Measurements from ENCODE around the gene ASTN2. TPM values are rescaled to one million over a fixed set of nuclear protein-coding genes. Genes with fewer than 3 reads are reported as not detected.

The ASTN2 gene
- total RNA-seq, 1 donor from 2014 or later: 12.2 TPM

DNA sequence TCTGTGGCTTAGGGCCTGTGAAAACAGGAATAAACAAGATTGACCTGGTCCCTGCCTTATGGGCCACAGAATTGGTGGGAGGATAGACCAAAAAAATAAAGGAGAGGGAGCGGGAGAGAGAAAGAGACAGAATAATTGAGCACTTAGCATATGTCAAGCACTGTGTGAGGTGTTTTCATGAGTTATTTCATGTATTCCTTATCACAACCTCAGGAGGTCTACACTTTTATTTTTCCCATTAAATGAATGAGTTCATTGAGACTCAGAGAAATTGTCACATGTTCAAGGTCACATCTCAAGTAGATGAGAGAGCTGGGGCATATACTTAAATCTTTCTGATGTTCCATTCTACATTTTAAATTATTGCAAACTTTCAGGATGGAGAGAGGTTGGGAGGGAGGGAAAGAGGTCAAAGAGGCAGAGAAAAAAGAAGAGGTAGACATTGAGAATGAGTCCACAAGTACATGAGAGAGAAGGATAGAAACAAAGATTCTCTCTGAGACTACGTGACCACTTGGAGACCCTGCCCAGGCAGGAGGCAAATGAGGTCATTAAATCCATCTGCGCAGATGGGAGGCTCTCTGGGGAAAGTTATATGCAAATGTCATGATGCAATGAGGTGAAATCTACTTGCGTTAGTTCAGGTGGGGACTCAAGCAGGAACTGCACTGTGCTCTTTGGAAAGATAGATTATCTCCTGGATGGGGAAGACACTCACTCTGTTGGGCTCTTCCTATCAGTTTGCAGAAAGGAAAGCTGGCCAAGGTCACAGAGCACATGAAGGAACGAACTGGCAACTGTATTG, 1019.8 kb downstream of the ASTN2 start:
- no peak for DNase-seq (ENCODE audit: low read depth)
- no peaks in the 10 kb centered on the region for H3K36me3 ChIP-seq (ENCODE audit: control insufficient read depth, insufficient read depth, low read length)

DNA sequence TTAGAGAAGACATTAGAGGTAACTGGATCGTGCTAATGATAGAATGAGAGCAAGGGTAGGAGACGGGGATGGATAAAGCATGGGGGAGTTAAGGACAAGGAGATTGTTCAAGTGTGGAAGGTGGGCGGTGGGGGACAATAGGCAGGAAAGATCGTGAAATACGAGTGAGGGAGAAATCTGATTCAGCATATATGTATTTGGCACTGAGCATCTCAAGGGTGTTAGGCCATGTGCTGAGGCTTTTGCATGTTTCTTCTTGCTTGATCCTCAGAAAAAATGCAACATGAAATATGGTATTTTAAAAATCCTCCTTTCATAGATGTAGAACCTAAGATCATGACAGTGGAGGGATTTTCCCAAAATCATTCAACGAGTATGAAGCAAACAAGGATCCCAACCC, 1020.8 kb downstream of the ASTN2 start:
- Histone ChIP-seq H3K4me3 (ENCODE audit: low read depth, low read length) (no peak overlapping the region), H3K27me3 (ENCODE audit: control insufficient read depth, insufficient read depth, low read length) (no peaks in the 10 kb centered on the region), H3K36me3 (ENCODE audit: control insufficient read depth, insufficient read depth, low read length) (no peaks in the 10 kb centered on the region)
- no peak for TF ChIP-seq CTCF (IDR thresholded peaks at IDR 0.05; ENCODE audit: insufficient read depth, low read length, poor library complexity, severe bottlenecking)
- DNase-seq (ENCODE audit: low read depth): no peak

More for the DNA sequence above, 1019.8 kb downstream of the ASTN2 start:
- H3K4me3 ChIP-seq (ENCODE audit: low read depth, low read length): no peak overlapping the region
- TF ChIP-seq CTCF (IDR thresholded peaks at IDR 0.05; ENCODE audit: insufficient read depth, low read length, poor library complexity, severe bottlenecking): no peak
- H3K27me3 ChIP-seq (ENCODE audit: control insufficient read depth, insufficient read depth, low read length): no peaks in the 10 kb centered on the region

- no peaks in the 10 kb centered on the region for H3K27me3 ChIP-seq (ENCODE audit: control insufficient read depth, insufficient read depth, low read length)
- no peak overlapping the region for H3K4me3 ChIP-seq (ENCODE audit: low read depth, low read length)
- TF ChIP-seq CTCF (IDR thresholded peaks at IDR 0.05; ENCODE audit: insufficient read depth, low read length, poor library complexity, severe bottlenecking): no peak
- no peaks in the 10 kb centered on the region for H3K36me3 ChIP-seq (ENCODE audit: control insufficient read depth, insufficient read depth, low read length)
- no peak for DNase-seq (ENCODE audit: low read depth)
These were observed 1021.7 kb downstream of the ASTN2 start for GRCh38 chr9:116393198-116393597.

GRCh38 chr9:116391306-116391900, 1023.5 kb downstream of the ASTN2 start:
- peak; percentile 70 for DNase-seq (ENCODE audit: low read depth)
- no peak for TF ChIP-seq CTCF (IDR thresholded peaks at IDR 0.05; ENCODE audit: insufficient read depth, low read length, poor library complexity, severe bottlenecking)
- Histone ChIP-seq H3K27me3 (ENCODE audit: control insufficient read depth, insufficient read depth, low read length) (no peaks in the 10 kb centered on the region), H3K4me3 (ENCODE audit: low read depth, low read length) (no peak overlapping the region), H3K36me3 (ENCODE audit: control insufficient read depth, insufficient read depth, low read length) (no peaks in the 10 kb centered on the region)

GRCh38 chr9:116390303-116391228, 1024.3 kb downstream of the ASTN2 start:
- no peak for DNase-seq (ENCODE audit: low read depth)
- H3K36me3 ChIP-seq (ENCODE audit: control insufficient read depth, insufficient read depth, low read length): no peaks in the 10 kb centered on the region
- no peak for TF ChIP-seq CTCF (IDR thresholded peaks at IDR 0.05; ENCODE audit: insufficient read depth, low read length, poor library complexity, severe bottlenecking)

More at GRCh38 chr9:116390303-116391228, 1024.3 kb downstream of the ASTN2 start:
- H3K4me3 ChIP-seq (ENCODE audit: low read depth, low read length): no peak overlapping the region
- H3K27me3 ChIP-seq (ENCODE audit: control insufficient read depth, insufficient read depth, low read length): no peaks in the 10 kb centered on the region
